Measurements from ENCODE around the gene RPL37. TPM values are rescaled to one million over a fixed set of nuclear protein-coding genes. Genes with fewer than 3 reads are reported as not detected.

The RPL37 gene
- total and polyA plus RNA-seq, 4 donors = 40.5 to 1,326 (median 722) TPM

GRCh38 chr5:40801771-40802562 lies 33.1 kb downstream of the RPL37 start:
- Histone ChIP-seq H3K27ac (ENCODE audit: low read depth in 1 of 2, low read length in 2 of 2) (no peak overlapping the region), H3K9ac (ENCODE audit: low read depth in 1 of 2, low read length in 2 of 2) (no peak overlapping the region), H3K27me3 (ENCODE audit: control insufficient read depth in 4 of 4, insufficient read depth in 4 of 4, low read length in 3 of 4) (no peaks in the 10 kb centered on the region), H3K9me3 (ENCODE audit: control insufficient read depth in 4 of 4, low read length in 3 of 4) (no peaks in the 10 kb centered on the region), H3K36me3 (ENCODE audit: control insufficient read depth in 4 of 4, insufficient read depth in 3 of 4, low read depth in 1 of 4, low read length in 3 of 4) (no peaks in the 10 kb centered on the region), H3K4me1 (ENCODE audit: control insufficient read depth in 4 of 4, insufficient read depth in 4 of 4, low read length in 3 of 4) (peaks cover 0 to 13% (median 5%) of the 10 kb centered on the region in 4 donors), H3K4me3 (ENCODE audit: low read depth in 1 of 3, low read length in 3 of 3) (no peak overlapping the region)
- DNase-seq (ENCODE audit: low spot score) = no peak
- WGBS = 95% methylated on average over 8 of the region's 8 CpGs
- no peak for TF ChIP-seq HNF4G (IDR thresholded peaks at IDR 0.05)
- TF ChIP-seq CTCF (IDR thresholded peaks at IDR 0.05; ENCODE audit: low read depth, low read length, missing input control) = no peak
- TF ChIP-seq MAX (IDR thresholded peaks at IDR 0.05) = no peak
- no peak for TF ChIP-seq EGR1 (IDR thresholded peaks at IDR 0.05; ENCODE audit: low read depth in 2 of 2)

GRCh38 chr5:40799258-40799657 lies 35.8 kb downstream of the RPL37 start:
- no peak overlapping the region for H3K4me3 ChIP-seq (ENCODE audit: low read depth in 1 of 3, low read length in 3 of 3)
- 0% methylated on average over 1 of the region's 1 CpG for WGBS
- H3K27me3 ChIP-seq (ENCODE audit: control insufficient read depth in 4 of 4, insufficient read depth in 4 of 4, low read length in 3 of 4) = no peaks in the 10 kb centered on the region
- H3K36me3 ChIP-seq (ENCODE audit: control insufficient read depth in 4 of 4, insufficient read depth in 3 of 4, low read depth in 1 of 4, low read length in 3 of 4) = peaks cover 0 to 4% (median 0%) of the 10 kb centered on the region in 4 donors
- peaks cover 5 to 24% (median 14%) of the 10 kb centered on the region in 4 donors for H3K4me1 ChIP-seq (ENCODE audit: control insufficient read depth in 4 of 4, insufficient read depth in 4 of 4, low read length in 3 of 4)
- no peak for TF ChIP-seq NR2F2 (IDR thresholded peaks at IDR 0.05)
- no peak for TF ChIP-seq HNF4A (conservative IDR thresholded peaks at IDR 0.05)
- no peak for TF ChIP-seq FOXA1 (IDR thresholded peaks at IDR 0.05)
- no peak for TF ChIP-seq HNF4G (IDR thresholded peaks at IDR 0.05)
- TF ChIP-seq JUND (IDR thresholded peaks at IDR 0.05) = no peak
- no peak for TF ChIP-seq RAD21 (IDR thresholded peaks at IDR 0.05)
- no peak overlapping the region for H3K27ac ChIP-seq (ENCODE audit: low read depth in 1 of 2, low read length in 2 of 2)
- no peaks in the 10 kb centered on the region for H3K9me3 ChIP-seq (ENCODE audit: control insufficient read depth in 4 of 4, low read length in 3 of 4)
- peak overlapping the region in 1 of 2 donors; percentile 52 for H3K9ac ChIP-seq (ENCODE audit: low read depth in 1 of 2, low read length in 2 of 2)
- no peak for DNase-seq (ENCODE audit: low spot score)

- Histone ChIP-seq H3K27me3 (ENCODE audit: control insufficient read depth in 4 of 4, insufficient read depth in 4 of 4, low read length in 3 of 4) (no peaks in the 10 kb centered on the region), H3K27ac (ENCODE audit: low read depth in 1 of 2, low read length in 2 of 2) (peak overlapping the region; percentile 91 to 96), H3K4me1 (ENCODE audit: control insufficient read depth in 4 of 4, insufficient read depth in 4 of 4, low read length in 3 of 4) (peaks cover 5 to 24% (median 14%) of the 10 kb centered on the region in 4 donors), H3K9me3 (ENCODE audit: control insufficient read depth in 4 of 4, low read length in 3 of 4) (no peaks in the 10 kb centered on the region), H3K9ac (ENCODE audit: low read depth in 1 of 2, low read length in 2 of 2) (peak overlapping the region; percentile 52 to 54), H3K4me3 (ENCODE audit: low read depth in 1 of 3, low read length in 3 of 3) (peak overlapping the region in 2 of 3 donors; percentile 92 to 99), H3K36me3 (ENCODE audit: control insufficient read depth in 4 of 4, insufficient read depth in 3 of 4, low read depth in 1 of 4, low read length in 3 of 4) (peaks cover 0 to 4% (median 0%) of the 10 kb centered on the region in 4 donors)
- WGBS = 6% methylated on average over 7 of the region's 7 CpGs
- DNase-seq (ENCODE audit: low spot score) = no peak
- TF ChIP-seq HNF4A (conservative IDR thresholded peaks at IDR 0.05) (no peak), CTCF (IDR thresholded peaks at IDR 0.05; ENCODE audit: low read depth, low read length, missing input control) (no peak), ATF3 (IDR thresholded peaks at IDR 0.05) (no peak), FOXA2 (IDR thresholded peaks at IDR 0.05) (no peak), HNF4G (IDR thresholded peaks at IDR 0.05) (no peak), TAF1 (conservative IDR thresholded peaks at IDR 0.05) (no peak), SP1 (IDR thresholded peaks at IDR 0.05) (no peak), NR2F2 (IDR thresholded peaks at IDR 0.05) (no peak), YY1 (IDR thresholded peaks at IDR 0.05) (no peak), RAD21 (IDR thresholded peaks at IDR 0.05) (no peak), JUND (IDR thresholded peaks at IDR 0.05) (no peak), EGR1 (IDR thresholded peaks at IDR 0.05; ENCODE audit: low read depth in 2 of 2) (no peak), ZBTB33 (IDR thresholded peaks at IDR 0.05) (no peak), REST (IDR thresholded peaks at IDR 0.05) (no peak)
These were observed 36.2 kb downstream of the RPL37 start for GRCh38 chr5:40798801-40799210.

Data from liver (tissue), 9 donors.